K562 (cell line): ENCODE measurements around the gene RAD21L1. TPM values are rescaled to one million over a fixed set of nuclear protein-coding genes. Genes with fewer than 3 reads are reported as not detected.

Source experiments
- ATAC-seq: fragments of 200-7000 bp; cut with Tn5 transposase; 3 replicates; pipeline ENCODE4 v1.9.1; 2020; ENCODE audit warnings: moderate library complexity
- BruUV-seq: library from RNA; stranded (reverse); fragments of 400-500 nt; replicated peaks from 2 replicates; lab custom pipeline; 2021; lab: Mats Ljungman, UMichigan
- CTCF ChIA-PET: fragments of 300-600 bp; formaldehyde crosslinking; extraction: SDS; loops from one replicate; lab custom pipeline; 2021; ENCODE audit warnings: low intra/inter-chr PET ratio; lab: Yijun Ruan, JAX
- POLR2A ChIA-PET: fragments of 300-600, 350-650 bp; sonication (Branson Sonifier 250); formaldehyde crosslinking; extraction: SDS; loops from one replicate; lab custom pipeline; 2021; ENCODE audit warnings: antibody characterized with exemption, inconsistent platforms; lab: Yijun Ruan, JAX
- DNase-seq, 4 experiments: peaks; one replicate each; pipeline versions ENCODE4 v3.0.0 to v3.0.0-alpha.2; 2011 to 2018; ENCODE audit warnings: low spot score in 3 of 4, mixed read lengths in 3 of 4; ENCODE audit errors: extremely low read depth in 1 of 4
- FAIRE-seq: peaks from 2 replicates; lab custom pipeline; 2011; peaks lifted over from hg19 to GRCh38; lab: Jason Lieb, UNC
- H2AFZ ChIP-seq: 2 replicates; pipeline ENCODE4 v1.6.0; 2011; ENCODE audit warnings: low read depth, low read length, control low read depth, inconsistent platforms
- H3K27ac ChIP-seq: fragments of 200-600 bp; 3 replicates; pipeline ENCODE4 v1.8.0; 2011; ENCODE audit warnings: low read depth, mild to moderate bottlenecking, control low read depth, inconsistent platforms, low read length, moderate library complexity, mixed read lengths; ENCODE audit errors: extremely low read depth
- H3K27me3 ChIP-seq, 2 experiments: fragments of 300-600 bp in 1 of 2; 2 replicates in 1 of 2; 3 replicates in 1 of 2; pipeline versions ENCODE4 v1.6.0 to v1.8.0; 2011; ENCODE audit warnings: inconsistent platforms in 2 of 2, low read length in 2 of 2, mild to moderate bottlenecking in 1 of 2, mixed read lengths in 1 of 2, moderate library complexity in 1 of 2; ENCODE audit not compliant: control insufficient read depth in 2 of 2, insufficient read depth in 2 of 2
- H3K36me3 ChIP-seq: fragments of 300-600 bp; 3 replicates; pipeline ENCODE4 v1.8.0; 2011; ENCODE audit warnings: mild to moderate bottlenecking, low read length, inconsistent platforms; ENCODE audit not compliant: control insufficient read depth, insufficient read depth
- H3K4me1 ChIP-seq, 2 experiments: fragments of 200-600 bp in 1 of 2; replicated peaks in 1 of 2; 2 replicates in 1 of 2; 3 replicates in 1 of 2; pipeline versions ENCODE4 v1.5.1 to v1.8.0; 2011; ENCODE audit warnings: inconsistent platforms in 2 of 2, low read length in 2 of 2, mild to moderate bottlenecking in 1 of 2, mixed read lengths in 1 of 2, moderate library complexity in 1 of 2; ENCODE audit not compliant: control insufficient read depth in 2 of 2, insufficient read depth in 2 of 2
- H3K4me2 ChIP-seq: 2 replicates; pipeline ENCODE4 v1.6.1; 2011; ENCODE audit warnings: low read length, control low read depth, inconsistent platforms, mixed read lengths; ENCODE audit not compliant: insufficient read depth
- H3K4me3 ChIP-seq: fragments of 200-600 bp; sonication (generic), shearing (Covaris generic); 2 replicates; pipeline ENCODE4 v1.5.1; 2016; ENCODE audit warnings: control low read depth, inconsistent platforms
- H3K79me2 ChIP-seq: fragments of 200-600 bp; 3 replicates; pipeline ENCODE4 v1.8.0; 2011; ENCODE audit warnings: low read length, inconsistent platforms; ENCODE audit not compliant: control insufficient read depth, insufficient read depth
- H3K9ac ChIP-seq, 2 experiments: 2 replicates each; pipeline versions ENCODE4 v1.6.0 to v1.6.1; 2011; ENCODE audit warnings: low read depth in 2 of 2, low read length in 2 of 2, control low read depth in 1 of 2, inconsistent platforms in 1 of 2, mild to moderate bottlenecking in 1 of 2, mixed read lengths in 1 of 2; ENCODE audit not compliant: insufficient read depth in 1 of 2
- H3K9me1 ChIP-seq: one replicate; pipeline ENCODE4 v1.6.0; 2011; ENCODE audit warnings: inconsistent platforms, mild to moderate bottlenecking, low read length, moderate library complexity; ENCODE audit not compliant: control insufficient read depth, insufficient read depth
- H3K9me3 ChIP-seq: replicated peaks from 2 replicates; pipeline ENCODE4 v1.5.1; 2011; ENCODE audit warnings: low read depth, low read length, inconsistent platforms; ENCODE audit not compliant: control insufficient read depth, insufficient read depth
- H4K20me1 ChIP-seq: replicated peaks from 2 replicates; pipeline ENCODE4 v1.6.1; 2011; ENCODE audit warnings: low read length, inconsistent platforms, mixed read lengths; ENCODE audit not compliant: control insufficient read depth, insufficient read depth
- ASH1L ChIP-seq: fragments of 450-650 bp; IDR thresholded peaks from 2 replicates; pipeline ENCODE4 v1.6.1; 2018; ENCODE audit warnings: borderline replicate concordance, mild to moderate bottlenecking, low read depth; ENCODE audit not compliant: partially characterized antibody
- DACH1 ChIP-seq: fragments of 450-650 bp; IDR thresholded peaks from 2 replicates; pipeline ENCODE4 v1.6.1; 2018; ENCODE audit not compliant: partially characterized antibody
- KLF10 ChIP-seq: fragments of 250-450 bp; sonication (Bioruptor Pico); IDR thresholded peaks from 2 replicates; pipeline ENCODE4 v1.6.1; 2021; ENCODE audit warnings: matching md5 sums
- MEIS2 ChIP-seq: fragments of 450-650 bp; IDR thresholded peaks from 2 replicates; pipeline ENCODE4 v1.6.1; 2014; ENCODE audit warnings: mild to moderate bottlenecking; ENCODE audit not compliant: partially characterized antibody
- NCOA2 ChIP-seq, 2 experiments: fragments of 450-650 bp; IDR thresholded peaks; 2 replicates each; pipeline ENCODE4 v1.6.1; 2018; ENCODE audit warnings: mild to moderate bottlenecking in 2 of 2, moderate library complexity in 1 of 2; ENCODE audit not compliant: partially characterized antibody in 2 of 2
- PBX2 ChIP-seq, 2 experiments: IDR thresholded peaks in 1 of 2; conservative IDR thresholded peaks in 1 of 2; 2 replicates each; pipeline ENCODE4 v1.6.1; 2016; ENCODE audit warnings: low read depth in 2 of 2, mild to moderate bottlenecking in 1 of 2, missing compliant biosample characterization in 1 of 2, missing genetic modification characterization in 1 of 2, moderate library complexity in 1 of 2
- RAD21 ChIP-seq, 2 experiments: fragments of 250-450 bp in 1 of 2; fragments of 450-650 bp in 1 of 2; sonication (Bioruptor Pico) in 1 of 2; formaldehyde crosslinking in 1 of 2; IDR thresholded peaks in 1 of 2; conservative IDR thresholded peaks in 1 of 2; 2 replicates each; pipeline versions ENCODE4 v1.4.0 to v1.8.0; 2020 to 2022; ENCODE audit warnings: mild to moderate bottlenecking in 2 of 2, moderate library complexity in 1 of 2
- REST ChIP-seq, 2 experiments: fragments of 450-650 bp; formaldehyde crosslinking in 1 of 2; IDR thresholded peaks; 2 replicates each; pipeline versions ENCODE4 v1.4.0 to v1.6.1; 2014 to 2020; ENCODE audit warnings: mild to moderate bottlenecking in 2 of 2, borderline replicate concordance in 1 of 2, low read depth in 1 of 2
- ZNF224 ChIP-seq: sonication (generic); formaldehyde crosslinking; IDR thresholded peaks from 2 replicates; pipeline ENCODE4 v1.8.0; 2022; ENCODE audit warnings: mild to moderate bottlenecking, missing genetic modification reagents
- ZNF586 ChIP-seq: fragments of 450-650 bp; formaldehyde crosslinking; conservative IDR thresholded peaks from 2 replicates; pipeline ENCODE4 v1.4.0; 2020; ENCODE audit warnings: mild to moderate bottlenecking, moderate library complexity
- WGBS: fragments of 100-300 bp; shearing (Covaris generic); methylation state at CpG from one replicate; pipeline ENCODE4 v1.1.6; 2016; ENCODE audit warnings: low coverage, mixed read lengths; ENCODE audit not compliant: insufficient coverage; ENCODE audit errors: missing lambda C conversion rate; 5-methylcytosine and 5-hydroxymethylcytosine counted together
- in situ Hi-C: fragments of 300-500 bp; cut with MboI; formaldehyde crosslinking; loops from 4 replicates; pipeline ENCODE4 v1.15.0; 2018; ENCODE audit warnings: inconsistent platforms, mixed read lengths
- intact Hi-C: fragments of 100-400 bp; cut with micrococcal nuclease; formaldehyde crosslinking; loops from 2 replicates; pipeline ENCODE4 v1.14.2; 2022
- polyA plus RNA-seq, 8 experiments: library from polyadenylated mRNA; depleted of rRNA in 4 of 8; stranded (reverse) in 5 of 8; unstranded in 3 of 8; fragments of >200 nt; fragmentation: Nextera tagmentation in 2 of 8; fragmentation: Illumina TruSeq in 1 of 8; extraction: Ambion mirVana in 2 of 8; extraction: Trizol in 1 of 8; gene quantifications; 2 replicates each; pipeline versions ENCODE4 v1.2.1 to v1.2.3, GENCODE V29; 2011 to 2014; ENCODE audit warnings: inconsistent platforms in 1 of 8, missing spikeins in 1 of 8
- total RNA-seq, 7 experiments: library from RNA; depleted of rRNA in 6 of 7; stranded (reverse); fragments of >200 nt in 6 of 7; fragmentation: Illumina TruSeq in 2 of 7; extraction: Trizol in 2 of 7; gene quantifications; 2 replicates each; pipeline versions ENCODE4 v1.2.1 to v1.2.3, GENCODE V29; 2011 to 2021; ENCODE audit warnings: low replicate concordance in 1 of 7

The RAD21L1 gene
- total and polyA plus RNA-seq, 9 of the 15 experiments (the other 6 are each of a cell fraction or from before 2014, with no cell fraction given): 0.17 to 1.7 (median 0.45) TPM; not detected in 1

DNA sequence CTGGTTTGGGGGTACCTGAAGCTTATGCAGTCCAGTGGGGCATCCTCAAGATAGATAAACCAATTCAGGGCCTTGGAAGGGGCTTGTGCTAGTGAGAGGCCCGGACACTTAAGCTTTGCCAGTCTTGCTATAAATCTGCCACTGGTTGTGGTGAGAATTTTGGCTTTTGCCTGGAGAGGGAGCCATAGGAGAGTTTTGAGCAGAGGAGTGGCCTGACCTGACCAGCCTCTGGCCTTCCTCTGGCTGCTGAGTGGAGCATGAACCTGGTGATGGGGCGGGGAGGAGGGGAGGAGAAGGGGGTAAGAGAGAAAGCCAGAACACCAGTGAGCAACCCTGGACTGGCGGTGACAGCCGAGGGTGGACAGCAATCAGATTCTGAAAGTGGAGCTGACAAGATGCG lies 48.2 kb upstream of the RAD21L1 start:
- H3K36me3 ChIP-seq: peaks cover 33% of the 10 kb centered on the region; the same call in 2 of the 3 replicates
- peaks cover 21 to 27% of the 10 kb centered on the region in 2 experiments for H3K4me1 ChIP-seq
- BruUV-seq: no TSS peak
- peak; percentile 83 for FAIRE-seq
- in situ Hi-C loops (no loop called here), intact Hi-C loops (loop anchor here (5.0 kb wide), 1 partner anchor 35 kb away; no protein-coding TSS in a partner anchor)
- ATAC-seq: peak; percentile 86
- no peak overlapping the region for H3K9ac ChIP-seq
- ChIA-PET POLR2A (interaction anchor here (0.6 kb wide), 1 partner anchor 219 kb away, joined by 3 read pairs; no protein-coding TSS in a partner anchor), CTCF (interaction anchor here (1.1 to 1.3 kb wide), 2 partner anchors 36 to 326 kb away, joined by 4 to 6 read pairs; no protein-coding TSS in a partner anchor)
- H2AFZ ChIP-seq: no peak overlapping the region
- no peaks in the 10 kb centered on the region for H3K79me2 ChIP-seq
- 57% methylated on average over 4 of the region's 5 CpGs for WGBS
- peak; percentile 47 to 61 (median 54) for DNase-seq
- no peak overlapping the region for H3K4me2 ChIP-seq
- peaks cover 3% of the 10 kb centered on the region for H3K9me1 ChIP-seq
- H3K4me3 ChIP-seq: no peak overlapping the region
- H3K9me3 ChIP-seq: no peaks in the 10 kb centered on the region
- no peaks in the 10 kb centered on the region for H3K27me3 ChIP-seq
- H3K27ac ChIP-seq: no peak overlapping the region
- no peaks in the 10 kb centered on the region for H4K20me1 ChIP-seq
- no peak for TF ChIP-seq ZNF224 (CRISPR knock-in tag)
- TF ChIP-seq KLF10: no peak
- TF ChIP-seq PBX2 (CRISPR knock-in tag; IDR thresholded peaks at IDR 0.05; ENCODE audit: low read depth): no peak
- peak; percentile 78 for TF ChIP-seq PBX2 (tag; conservative IDR thresholded peaks at IDR 0.05; ENCODE audit: low read depth)
- no peak for TF ChIP-seq ZNF586
- TF ChIP-seq MEIS2: peak; percentile 91
- TF ChIP-seq NCOA2 (IDR thresholded peaks at IDR 0.05; ENCODE audit: partially characterized antibody in 2 of 2): no peak
- TF ChIP-seq RAD21 (CRISPR knock-in tag; conservative IDR thresholded peaks at IDR 0.05 in 1 of 2, IDR thresholded peaks at IDR 0.05 in 1 of 2): peak in 1 of 2 experiments; percentile 60; a peak in 2 of 4 replicates
- no peak for TF ChIP-seq DACH1
- TF ChIP-seq ASH1L: no peak
- peak; percentile 58; the same call in 1 of the 2 replicates for TF ChIP-seq REST (IDR thresholded peaks at IDR 0.05; ENCODE audit: borderline replicate concordance)
- no peak for TF ChIP-seq REST (CRISPR knock-in tag; IDR thresholded peaks at IDR 0.05; ENCODE audit: low read depth)
